Cardiac fibroblast (primary cell): ENCODE results near the gene ATRIP.
"Not testable (repeated sequence)": the region's sequence is repeated elsewhere in the genome, so short reads cannot be mapped to it uniquely, and the experiment has no call there.

Experiments
- DNase-seq, 2 donors: peaks; one replicate each; pipeline versions ENCODE4 v3.0.0 to v3.0.0-alpha.2; 2010; ENCODE audit warnings: low read depth in 2 of 2
- H3K4me3 ChIP-seq, 2 donors: replicated peaks in 1 of 2; 1 replicate in 1 of 2; 2 replicates in 1 of 2; pipeline ENCODE4 v1.5.1; 2011; ENCODE audit warnings: low read depth in 2 of 2, low read length in 2 of 2, mild to moderate bottlenecking in 2 of 2, moderate library complexity in 1 of 2
- CTCF ChIP-seq: IDR thresholded peaks from one replicate; pipeline ENCODE4 v1.5.1; 2011; ENCODE audit warnings: low read depth, mild to moderate bottlenecking, low read length, inconsistent platforms

The ATRIP gene

GRCh38 chr3:48446425-48447193, at the start of gene ATRIP:
Gene ATRIP (plus strand): TSS chr3:48446737. CDS start chr3:48446846, 109 bp downstream.
- peak within 1 kb of the TSS; percentile 84 to 95 for H3K4me3 ChIP-seq
- peak; percentile 83 to 84 for DNase-seq
- no peak for TF ChIP-seq CTCF

GRCh38 chr3:48397767-48398681, 48.5 kb upstream of the ATRIP start:
- no peak for TF ChIP-seq CTCF
- no peak overlapping the region for H3K4me3 ChIP-seq
- no peak for DNase-seq

GRCh38 chr3:48398701-48399386, 47.7 kb upstream of the ATRIP start:
- DNase-seq: no peak
- no peak for TF ChIP-seq CTCF
- H3K4me3 ChIP-seq: no peak overlapping the region

GRCh38 chr3:48399387-48400172, 47.0 kb upstream of the ATRIP start:
- TF ChIP-seq CTCF: no peak
- DNase-seq: no peak
- H3K4me3 ChIP-seq: no peak overlapping the region

GRCh38 chr3:48400824-48401433, 45.6 kb upstream of the ATRIP start:
- H3K4me3 ChIP-seq: no peak overlapping the region
- TF ChIP-seq CTCF: peak; percentile 77
- peak; percentile 70 to 73 for DNase-seq

- not testable (repeated sequence) for H3K4me3 ChIP-seq, DNase-seq
Observed at GRCh38 chr3:48401434-48401901, 45.1 kb upstream of the ATRIP start.
